ENCODE measurements around the gene PRDM1.
A peak's percentile ranks its signal among the peaks of the same experiment; 100 is the strongest.

Gene PRDM1

GRCh38 chr6:106098383-106099234, 12.5 kb downstream of the PRDM1 start:
- peak; percentile 89 for DNase-seq

- no peak for DNase-seq
Observed at GRCh38 chr6:106099235-106099537, 13.1 kb downstream of the PRDM1 start.

DNA sequence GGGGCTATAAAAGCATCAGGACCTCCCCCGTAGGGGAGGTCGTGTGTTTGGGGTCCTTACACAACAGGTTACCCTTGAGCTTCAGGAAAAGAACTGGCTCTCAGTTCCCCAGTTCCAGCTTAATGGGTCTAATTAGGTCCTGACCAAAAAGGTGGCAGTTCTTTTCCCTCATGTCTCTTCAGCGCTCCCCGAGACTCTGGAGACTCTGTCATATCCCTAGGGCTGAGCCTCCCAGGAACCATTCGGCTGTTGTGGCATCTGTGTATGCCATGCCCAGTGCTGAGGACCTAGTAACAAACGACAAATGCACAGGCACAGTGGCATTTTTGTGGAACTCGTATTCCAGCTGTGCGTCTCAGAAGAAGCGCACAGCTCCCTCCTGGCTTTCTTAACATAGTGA, 14.6 kb downstream of the PRDM1 start:
- DNase-seq = no peak

DNA sequence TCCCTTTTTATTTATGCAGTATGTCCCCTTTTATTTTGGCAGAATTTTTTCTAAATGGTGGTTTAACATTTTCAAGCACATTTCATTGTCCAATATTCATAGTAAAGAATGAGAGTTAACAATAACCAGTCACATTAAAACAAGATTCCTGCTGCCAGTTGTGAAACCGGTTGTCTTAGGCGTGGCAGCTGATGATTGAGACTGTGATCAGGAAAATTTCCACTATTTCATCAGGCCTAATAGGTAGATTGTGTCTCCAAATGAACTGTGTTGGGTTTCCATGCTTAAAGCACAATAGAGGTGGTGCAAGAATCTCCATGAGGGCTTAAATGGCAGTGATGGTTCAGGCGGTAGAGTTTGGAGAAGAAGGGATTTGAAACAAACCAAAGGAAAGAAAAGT, 15.3 kb downstream of the PRDM1 start:
- DNase-seq = no peak

- DNase-seq = peak; percentile 76
Observed at GRCh38 chr6:106102034-106102433, 15.9 kb downstream of the PRDM1 start.

GRCh38 chr6:106102967-106103727, 17.0 kb downstream of the PRDM1 start:
- no peak for DNase-seq

- DNase-seq = peak; percentile 53
Observed at GRCh38 chr6:106103728-106104109, 17.6 kb downstream of the PRDM1 start.

GRCh38 chr6:106104476-106104875, 18.3 kb downstream of the PRDM1 start:
- DNase-seq = no peak

DNA sequence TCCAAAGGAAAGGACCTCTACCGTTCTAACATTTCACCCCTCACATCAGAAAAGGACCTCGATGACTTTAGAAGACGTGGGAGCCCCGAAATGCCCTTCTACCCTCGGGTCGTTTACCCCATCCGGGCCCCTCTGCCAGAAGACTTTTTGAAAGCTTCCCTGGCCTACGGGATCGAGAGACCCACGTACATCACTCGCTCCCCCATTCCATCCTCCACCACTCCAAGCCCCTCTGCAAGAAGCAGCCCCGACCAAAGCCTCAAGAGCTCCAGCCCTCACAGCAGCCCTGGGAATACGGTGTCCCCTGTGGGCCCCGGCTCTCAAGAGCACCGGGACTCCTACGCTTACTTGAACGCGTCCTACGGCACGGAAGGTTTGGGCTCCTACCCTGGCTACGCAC, 18.8 kb downstream of the PRDM1 start:
- DNase-seq = no peak

GRCh38 chr6:106105493-106105892, 19.4 kb downstream of the PRDM1 start:
- DNase-seq = no peak

DNA sequence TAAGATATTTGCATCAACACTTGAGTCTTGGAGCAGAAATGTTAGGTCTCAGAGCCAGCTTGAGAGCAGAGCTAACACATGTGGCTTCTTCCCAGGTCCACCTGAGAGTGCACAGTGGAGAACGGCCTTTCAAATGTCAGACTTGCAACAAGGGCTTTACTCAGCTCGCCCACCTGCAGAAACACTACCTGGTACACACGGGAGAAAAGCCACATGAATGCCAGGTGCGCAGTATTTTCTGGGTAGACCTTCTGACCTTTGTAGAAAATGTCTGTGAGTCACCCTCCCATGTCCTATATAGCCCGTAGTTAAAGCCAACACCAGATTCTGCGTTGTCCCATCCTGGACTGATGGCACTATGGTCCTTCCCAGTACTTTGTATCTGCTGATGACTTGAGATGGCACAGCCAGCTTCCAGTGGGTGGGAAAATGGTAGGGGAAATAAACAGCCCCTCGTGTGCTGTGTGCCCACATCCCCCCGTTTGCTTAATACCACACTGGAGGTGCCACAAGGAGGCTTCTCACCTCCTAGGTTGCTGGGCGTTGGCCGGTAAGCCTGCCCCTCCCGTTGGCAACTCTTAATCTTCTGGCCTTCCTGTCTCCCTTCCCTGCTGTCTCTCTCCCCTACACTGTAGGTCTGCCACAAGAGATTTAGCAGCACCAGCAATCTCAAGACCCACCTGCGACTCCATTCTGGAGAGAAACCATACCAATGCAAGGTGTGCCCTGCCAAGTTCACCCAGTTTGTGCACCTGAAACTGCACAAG, 20.3 kb downstream of the PRDM1 start:
- no peak for DNase-seq

GRCh38 chr6:106107043-106107613, 21.0 kb downstream of the PRDM1 start:
- no peak for DNase-seq

DNA sequence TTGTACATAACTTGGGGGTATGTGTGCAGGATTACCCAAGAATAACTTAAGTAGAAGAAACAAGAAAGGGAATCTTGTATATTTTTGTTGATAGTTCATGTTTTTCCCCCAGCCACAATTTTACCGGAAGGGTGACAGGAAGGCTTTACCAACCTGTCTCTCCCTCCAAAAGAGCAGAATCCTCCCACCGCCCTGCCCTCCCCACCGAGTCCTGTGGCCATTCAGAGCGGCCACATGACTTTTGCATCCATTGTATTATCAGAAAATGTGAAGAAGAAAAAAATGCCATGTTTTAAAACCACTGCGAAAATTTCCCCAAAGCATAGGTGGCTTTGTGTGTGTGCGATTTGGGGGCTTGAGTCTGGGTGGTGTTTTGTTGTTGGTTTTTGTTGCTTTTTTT, 22.0 kb downstream of the PRDM1 start:
- DNase-seq = no peak

DNA sequence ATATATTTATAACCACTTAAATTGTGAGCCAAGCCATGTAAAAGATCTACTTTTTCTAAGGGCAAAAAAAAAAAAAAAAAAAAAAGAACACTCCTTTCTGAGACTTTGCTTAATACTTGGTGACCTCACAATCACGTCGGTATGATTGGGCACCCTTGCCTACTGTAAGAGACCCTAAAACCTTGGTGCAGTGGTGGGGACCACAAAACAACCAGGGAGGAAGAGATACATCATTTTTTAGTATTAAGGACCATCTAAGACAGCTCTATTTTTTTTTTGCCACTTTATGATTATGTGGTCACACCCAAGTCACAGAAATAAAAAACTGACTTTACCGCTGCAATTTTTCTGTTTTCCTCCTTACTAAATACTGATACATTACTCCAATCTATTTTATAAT, 22.9 kb downstream of the PRDM1 start:
- DNase-seq = no peak

DNA sequence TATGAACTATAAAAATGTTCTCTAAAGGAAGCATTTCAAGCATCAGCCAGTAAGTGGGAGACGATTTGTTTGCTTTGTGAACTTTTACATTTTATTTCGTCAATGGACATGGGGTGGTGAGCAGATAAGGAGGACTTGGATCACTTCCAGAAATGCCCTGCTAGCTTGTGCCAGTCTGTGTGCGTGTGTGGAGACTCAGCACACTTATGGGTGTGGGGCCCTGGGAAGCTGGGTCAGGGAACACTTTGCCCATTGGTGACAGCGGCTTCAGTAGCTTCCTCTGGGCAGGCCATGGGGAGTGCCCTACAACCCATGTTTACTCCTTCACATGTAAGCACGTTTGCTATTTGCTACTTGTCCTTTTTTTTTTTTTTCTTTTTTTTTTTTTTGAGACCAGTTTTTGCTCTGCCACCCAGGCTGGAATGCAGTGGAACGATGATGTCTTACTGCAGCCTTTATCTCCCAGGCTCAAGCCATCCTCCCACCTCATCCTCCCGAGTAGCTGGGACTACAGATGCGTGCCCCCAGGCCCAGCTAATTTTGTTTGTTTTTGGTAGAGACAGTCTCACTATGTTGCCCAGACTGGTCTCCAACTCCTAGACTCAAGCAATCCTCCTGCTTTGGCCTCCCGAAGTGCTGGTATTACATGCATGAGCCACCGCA, 24.2 kb downstream of the PRDM1 start:
- DNase-seq = no peak

- no peak for DNase-seq
Observed at GRCh38 chr6:106112433-106112832, 26.3 kb downstream of the PRDM1 start.

GRCh38 chr6:106113256-106113959, 27.3 kb downstream of the PRDM1 start:
- DNase-seq = no peak

DNA sequence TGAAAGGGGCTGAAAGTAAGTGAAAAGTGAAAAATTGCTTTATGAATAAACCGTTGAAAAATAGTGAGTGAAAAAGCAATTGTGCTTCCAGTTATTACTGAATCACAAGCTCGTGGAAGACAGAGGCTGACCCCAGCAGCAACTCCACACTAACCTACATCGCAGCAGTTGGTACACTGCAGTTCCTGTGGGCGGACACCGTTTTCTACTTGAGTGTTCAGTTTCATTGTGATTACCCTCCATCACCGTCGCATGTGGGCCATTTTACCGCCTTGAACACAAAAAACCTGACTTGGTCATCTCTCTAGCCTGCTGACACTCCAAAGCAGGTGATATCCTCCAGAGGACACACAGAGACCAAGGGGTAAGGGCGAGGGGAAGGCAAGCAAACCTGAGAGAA, 28.4 kb downstream of the PRDM1 start:
- DNase-seq = peak; percentile 86

DNA sequence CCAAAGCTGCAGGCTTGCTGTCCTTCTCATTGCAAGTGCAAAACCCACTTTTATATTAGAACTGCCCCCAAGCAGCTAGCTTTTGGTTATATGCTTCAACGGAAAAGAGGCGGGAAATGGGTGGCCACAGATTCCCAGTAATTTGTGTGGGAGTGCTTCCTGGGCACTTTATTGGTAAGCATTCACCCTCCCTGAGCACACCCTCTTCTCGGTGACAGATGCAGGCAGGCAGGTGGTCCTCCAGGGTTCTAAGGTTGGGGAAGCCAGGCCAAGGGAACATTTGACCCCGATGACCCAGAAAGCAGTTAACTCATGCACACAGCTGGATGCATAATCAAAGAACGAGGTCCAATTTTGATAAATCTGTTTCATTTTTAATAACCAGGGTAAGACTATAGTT, 29.1 kb downstream of the PRDM1 start:
- no peak for DNase-seq

DNA sequence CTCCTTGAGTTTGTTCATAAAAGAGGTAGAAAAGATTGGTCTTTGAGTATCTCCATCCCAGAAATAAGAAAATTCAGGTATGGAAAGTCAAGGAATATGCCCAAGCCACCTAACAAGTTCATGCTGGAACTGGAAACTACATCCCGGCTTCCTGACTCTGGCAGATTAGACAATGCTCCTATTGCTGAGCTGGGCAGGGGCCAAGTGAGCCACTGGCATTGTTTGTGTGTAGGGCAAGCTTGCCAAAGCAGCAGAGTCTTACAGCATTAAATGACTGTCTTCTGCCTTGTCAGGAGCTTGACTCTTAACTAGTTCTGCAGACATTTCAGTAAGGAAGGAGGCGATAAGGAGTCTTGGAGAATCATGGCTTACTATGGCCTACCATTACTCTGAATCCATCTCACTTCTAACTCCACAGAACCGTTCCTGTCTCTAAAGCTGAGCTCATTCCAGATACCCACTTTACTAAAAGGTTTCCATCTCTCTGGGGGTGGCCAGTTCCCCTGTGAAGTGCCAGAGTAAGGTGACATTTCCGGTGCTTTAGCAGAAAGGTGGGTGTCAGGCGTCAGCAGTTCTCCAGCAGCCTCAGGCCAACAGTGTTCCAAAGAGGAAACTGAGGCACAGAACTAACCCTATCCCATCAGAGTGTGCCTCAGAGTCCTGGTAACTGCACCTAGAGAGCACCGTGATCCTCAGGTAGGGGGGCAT, 30.1 kb downstream of the PRDM1 start:
- DNase-seq = no peak

- peak; percentile 59 for DNase-seq
Observed at GRCh38 chr6:106117579-106117978, 31.4 kb downstream of the PRDM1 start.
